PC-9 (cell line): Measurements from ENCODE around the gene ANKRD37. TPM values are rescaled to one million over a fixed set of nuclear protein-coding genes. Genes with fewer than 3 reads are reported as not detected.

Experiments used
- BruUV-seq: library from RNA; stranded (reverse); fragments of 400-500 nt; replicated peaks from 2 replicates; lab custom pipeline; 2021; lab: Mats Ljungman, UMichigan
- CTCF ChIA-PET: fragments of 300-600 bp; sonication (Branson Sonifier 250); formaldehyde crosslinking; loops from one replicate; lab custom pipeline; 2022; ENCODE audit warnings: antibody characterized with exemption; lab: Charles Lee
- POLR2A ChIA-PET: fragments of 300-600 bp; sonication (Branson Sonifier 250); formaldehyde crosslinking; loops from one replicate; lab custom pipeline; 2022; ENCODE audit warnings: antibody characterized with exemption; ENCODE audit not compliant: unreplicated experiment; lab: Charles Lee
- DNase-seq, 2 experiments: peaks; one replicate each; pipeline versions ENCODE4 v3.0.0 to v3.0.0-alpha.2; 2015 to 2022; ENCODE audit warnings: mixed read lengths in 1 of 2
- H2AFZ ChIP-seq: fragments of 200-600 bp; sonication (generic); 2 replicates; pipeline ENCODE4 v1.8.1; 2017; ENCODE audit warnings: antibody characterized with exemption
- H3F3A ChIP-seq: fragments of 200-600 bp; sonication (generic); 2 replicates; pipeline ENCODE4 v1.8.1; 2017; ENCODE audit warnings: antibody characterized with exemption, mild to moderate bottlenecking, low read depth; ENCODE audit not compliant: insufficient read depth
- H3K27ac ChIP-seq: fragments of 200-600 bp; sonication (generic); 2 replicates; pipeline ENCODE4 v1.6.1; 2016; ENCODE audit warnings: mixed run types
- H3K27me3 ChIP-seq: fragments of 200-600 bp; sonication (generic); 2 replicates; pipeline ENCODE4 v1.6.1; 2016; ENCODE audit warnings: low read depth, mixed run types; ENCODE audit not compliant: insufficient read depth
- H3K36me3 ChIP-seq: fragments of 200-600 bp; sonication (generic); 2 replicates; pipeline ENCODE4 v1.6.1; 2016; ENCODE audit warnings: low read depth, mixed run types
- H3K4me1 ChIP-seq: fragments of 200-600 bp; sonication (generic); replicated peaks from 2 replicates; pipeline ENCODE4 v1.6.1; 2016; ENCODE audit warnings: mixed run types; ENCODE audit not compliant: insufficient read depth
- H3K4me2 ChIP-seq: fragments of 200-600 bp; sonication (generic); 2 replicates; pipeline ENCODE4 v1.6.1; 2017; ENCODE audit warnings: mixed run types
- H3K4me3 ChIP-seq: fragments of 200-600 bp; sonication (generic); 2 replicates; pipeline ENCODE4 v1.6.1; 2016; ENCODE audit warnings: mixed run types
- H3K79me2 ChIP-seq: fragments of 200-600 bp; sonication (generic); 2 replicates; pipeline ENCODE4 v1.6.1; 2017; ENCODE audit warnings: low read depth, mixed run types
- H3K9me2 ChIP-seq: fragments of 200-600 bp; sonication (generic); 2 replicates; pipeline ENCODE4 v1.8.1; 2017; ENCODE audit warnings: mild to moderate bottlenecking; ENCODE audit not compliant: insufficient read depth
- H3K9me3 ChIP-seq: fragments of 200-600 bp; sonication (generic); 2 replicates; pipeline ENCODE4 v1.8.1; 2016; ENCODE audit warnings: low read depth; ENCODE audit not compliant: insufficient read depth
- H4K20me1 ChIP-seq: fragments of 200-600 bp; sonication (generic); 2 replicates; pipeline ENCODE4 v1.8.1; 2017; ENCODE audit not compliant: insufficient read depth
- CTCF ChIP-seq: fragments of 200-600 bp; sonication (generic); conservative IDR thresholded peaks from 2 replicates; pipeline ENCODE4 v1.6.1; 2017; ENCODE audit warnings: mixed run types, antibody characterized with exemption, mild to moderate bottlenecking, moderate library complexity
- EZH2 ChIP-seq: fragments of 200-600 bp; sonication (generic); IDR thresholded peaks from 2 replicates; pipeline ENCODE4 v1.8.0; 2017; ENCODE audit warnings: antibody characterized with exemption, low read depth
- intact Hi-C: fragments of 100-400 bp; cut with micrococcal nuclease; formaldehyde crosslinking; loops from one replicate; pipeline ENCODE4 v1.10.0; 2022; ENCODE audit not compliant: unreplicated experiment
- total RNA-seq: library from RNA; stranded (reverse); gene quantifications from 2 replicates; pipeline ENCODE4 v1.2.3, GENCODE V29; 2021

The ANKRD37 gene
- total RNA-seq, 1 experiment from 2014 or later: 4.2 TPM

- intact Hi-C loops: no loop called here
- Histone ChIP-seq H3K27ac (no peak overlapping the region), H4K20me1 (no peaks in the 10 kb centered on the region), H3K4me1 (no peaks in the 10 kb centered on the region), H2AFZ (no peak overlapping the region), H3K79me2 (no peaks in the 10 kb centered on the region), H3K4me2 (no peak overlapping the region), H3K36me3 (no peaks in the 10 kb centered on the region), H3K4me3 (no peak overlapping the region), H3K9me2 (no peaks in the 10 kb centered on the region), H3F3A (no peaks in the 10 kb centered on the region), H3K27me3 (no peaks in the 10 kb centered on the region), H3K9me3 (no peaks in the 10 kb centered on the region)
- BruUV-seq: no TSS peak
- CTCF ChIA-PET: no interaction called here
- no peak for DNase-seq
- TF ChIP-seq CTCF: no peak
- POLR2A ChIA-PET: no interaction called here
Measured at GRCh38 chr4:185416955-185417354, 20.3 kb downstream of the ANKRD37 start.

GRCh38 chr4:185421366-185422124 is 24.9 kb downstream of the ANKRD37 start:
- DNase-seq: no peak
- no peak overlapping the region for H3K4me2 ChIP-seq
- H3K4me3 ChIP-seq: no peak overlapping the region
- H3K4me1 ChIP-seq: peaks cover 10% of the 10 kb centered on the region
- ChIA-PET POLR2A (no interaction called here), CTCF (no interaction called here)
- intact Hi-C loops: no loop called here
- no peaks in the 10 kb centered on the region for H3F3A ChIP-seq
- BruUV-seq: no TSS peak
- H2AFZ ChIP-seq: no peak overlapping the region
- H3K27ac ChIP-seq: no peak overlapping the region
- no peaks in the 10 kb centered on the region for H3K9me3 ChIP-seq
- H4K20me1 ChIP-seq: no peaks in the 10 kb centered on the region
- H3K27me3 ChIP-seq: no peaks in the 10 kb centered on the region
- 0 out of 2 replicates have a peak, but pooled peaks cover 4% of the 10 kb centered on the region for H3K79me2 ChIP-seq
- H3K36me3 ChIP-seq: no peaks in the 10 kb centered on the region
- H3K9me2 ChIP-seq: no peaks in the 10 kb centered on the region
- TF ChIP-seq EZH2 (no peak), CTCF (no peak)

GRCh38 chr4:185424905-185425646 is 28.4 kb downstream of the ANKRD37 start:
- H3F3A ChIP-seq: no peaks in the 10 kb centered on the region
- peak overlapping the region; percentile 82 for H3K4me3 ChIP-seq
- H3K27ac ChIP-seq: no peak overlapping the region
- H3K4me1 ChIP-seq: peaks cover 10% of the 10 kb centered on the region
- H3K27me3 ChIP-seq: no peaks in the 10 kb centered on the region
- TF ChIP-seq EZH2: no peak
- no peak for TF ChIP-seq CTCF
- no peaks in the 10 kb centered on the region for H3K9me2 ChIP-seq
- no peaks in the 10 kb centered on the region for H4K20me1 ChIP-seq
- peak in 1 of 2 experiments; percentile 9 for DNase-seq
- H2AFZ ChIP-seq: peak overlapping the region; percentile 94
- peak overlapping the region; percentile 97 for H3K4me2 ChIP-seq
- intact Hi-C loops: loop anchor here (1.0 to 5.0 kb wide), 2 partner anchors 29 to 172 kb away; partner anchors contain the start of gene ANKRD37
- no peaks in the 10 kb centered on the region for H3K9me3 ChIP-seq
- 0 out of 2 replicates have a peak, but pooled peaks cover 4% of the 10 kb centered on the region for H3K79me2 ChIP-seq
- TSS peak; percentile 49 for BruUV-seq
- ChIA-PET CTCF (interaction anchor here (0.7 kb wide), 1 partner anchor 510 kb away, joined by 3 read pairs; no protein-coding TSS in a partner anchor), POLR2A (interaction anchor here (1.0 kb wide), 1 partner anchor 28 kb away, joined by 3 read pairs; the partner anchor contains the start of gene ANKRD37)
- H3K36me3 ChIP-seq: no peaks in the 10 kb centered on the region
